H9 (cell line): ENCODE data around the gene PDLIM3. TPM values are rescaled to one million over a fixed set of nuclear protein-coding genes. Genes with fewer than 3 reads are reported as not detected.
"Not testable (repeated sequence)": the region's sequence is repeated elsewhere in the genome, so short reads cannot be mapped to it uniquely, and the experiment has no call there.

ENCODE experiments used
- DNase-seq: peaks from one replicate; pipeline ENCODE4 v3.0.0-alpha.2; 2017
- H2AFZ ChIP-seq: one replicate; pipeline ENCODE4 v1.6.1; 2013; ENCODE audit warnings: mild to moderate bottlenecking, low read length, control low read depth, moderate library complexity
- H2AK5ac ChIP-seq: 2 replicates; pipeline ENCODE4 v1.6.1; 2013; ENCODE audit warnings: low read length, control low read depth, mixed read lengths; ENCODE audit not compliant: insufficient read length
- H2BK120ac ChIP-seq: one replicate; pipeline ENCODE4 v1.6.1; 2013; ENCODE audit warnings: low read depth, mild to moderate bottlenecking, low read length, control low read depth, inconsistent platforms; ENCODE audit not compliant: poor library complexity, severe bottlenecking
- H2BK12ac ChIP-seq: 2 replicates; pipeline ENCODE4 v1.6.1; 2013; ENCODE audit warnings: low read length, control low read depth, mixed read lengths, low read depth; ENCODE audit not compliant: insufficient read length
- H2BK15ac ChIP-seq: 2 replicates; pipeline ENCODE4 v1.6.1; 2013; ENCODE audit warnings: low read depth, low read length, control low read depth
- H2BK20ac ChIP-seq: one replicate; pipeline ENCODE4 v1.6.1; 2013; ENCODE audit warnings: low read depth, mild to moderate bottlenecking, low read length, control low read depth, inconsistent platforms; ENCODE audit not compliant: poor library complexity, severe bottlenecking
- H2BK5ac ChIP-seq: 2 replicates; pipeline ENCODE4 v1.6.1; 2013; ENCODE audit warnings: low read length, control low read depth, mixed read lengths; ENCODE audit not compliant: insufficient read length
- H3K14ac ChIP-seq: 2 replicates; pipeline ENCODE4 v1.6.1; 2013; ENCODE audit warnings: low read length, control low read depth; ENCODE audit not compliant: insufficient read depth
- H3K18ac ChIP-seq: 2 replicates; pipeline ENCODE4 v1.6.1; 2013; ENCODE audit warnings: low read depth, mild to moderate bottlenecking, mixed read lengths, low read length, control low read depth; ENCODE audit not compliant: insufficient read length
- H3K23ac ChIP-seq: 2 replicates; pipeline ENCODE4 v1.6.1; 2013; ENCODE audit warnings: low read length, control low read depth, mixed read lengths, low read depth; ENCODE audit not compliant: insufficient read length
- H3K23me2 ChIP-seq: 2 replicates; pipeline ENCODE4 v1.6.1; 2013; ENCODE audit warnings: low read depth, mild to moderate bottlenecking, mixed read lengths, low read length, control low read depth; ENCODE audit not compliant: insufficient read length, poor library complexity, severe bottlenecking
- H3K27ac ChIP-seq: 2 replicates; pipeline ENCODE4 v1.5.1; 2013; ENCODE audit warnings: low read length, control low read depth, mixed read lengths, low read depth; ENCODE audit not compliant: insufficient read length
- H3K27me3 ChIP-seq: 2 replicates; pipeline ENCODE4 v1.6.1; 2013; ENCODE audit warnings: low read length, control low read depth, inconsistent platforms; ENCODE audit not compliant: insufficient read depth
- H3K4ac ChIP-seq: 2 replicates; pipeline ENCODE4 v1.6.1; 2013; ENCODE audit warnings: low read depth, mild to moderate bottlenecking, control low read depth, inconsistent platforms, low read length, moderate library complexity
- H3K4me1 ChIP-seq: 2 replicates; pipeline ENCODE4 v1.6.1; 2013; ENCODE audit warnings: low read length, control low read depth, inconsistent platforms; ENCODE audit not compliant: insufficient read depth
- H3K4me2 ChIP-seq: 2 replicates; pipeline ENCODE4 v1.6.1; 2013; ENCODE audit warnings: low read length, control low read depth, mixed read lengths; ENCODE audit not compliant: insufficient read length, insufficient read depth
- H3K56ac ChIP-seq: 2 replicates; pipeline ENCODE4 v1.6.1; 2013; ENCODE audit warnings: low read depth, mild to moderate bottlenecking, mixed read lengths, low read length, control low read depth; ENCODE audit not compliant: insufficient read length
- H3K79me1 ChIP-seq: 2 replicates; pipeline ENCODE4 v1.6.1; 2013; ENCODE audit warnings: low read depth, mild to moderate bottlenecking, moderate library complexity, low read length, control low read depth, inconsistent platforms; ENCODE audit not compliant: insufficient read depth, poor library complexity, severe bottlenecking
- H3K79me2 ChIP-seq: 2 replicates; pipeline ENCODE4 v1.6.1; 2013; ENCODE audit warnings: low read length, control low read depth, inconsistent platforms; ENCODE audit not compliant: insufficient read depth
- H3K9ac ChIP-seq: 2 replicates; pipeline ENCODE4 v1.6.1; 2013; ENCODE audit warnings: low read length, control low read depth, mixed read lengths; ENCODE audit not compliant: insufficient read length; ENCODE audit errors: extremely low read depth
- H3K9me3 ChIP-seq: one replicate; pipeline ENCODE4 v1.6.1; 2013; ENCODE audit warnings: low read depth, low read length, inconsistent platforms; ENCODE audit not compliant: control insufficient read depth
- H3T11ph ChIP-seq: one replicate; pipeline ENCODE4 v1.6.1; 2013; ENCODE audit warnings: mild to moderate bottlenecking, low read length, control low read depth, inconsistent platforms
- H4K20me1 ChIP-seq: one replicate; pipeline ENCODE4 v1.6.1; 2013; ENCODE audit not compliant: control insufficient read depth, insufficient read length, insufficient read depth
- H4K5ac ChIP-seq: 2 replicates; pipeline ENCODE4 v1.6.1; 2013; ENCODE audit warnings: low read depth, mild to moderate bottlenecking, mixed read lengths, low read length, control low read depth; ENCODE audit not compliant: insufficient read length
- H4K8ac ChIP-seq: replicated peaks from 2 replicates; pipeline ENCODE4 v1.6.1; 2013; ENCODE audit warnings: low read length, control low read depth, mixed read lengths, low read depth; ENCODE audit not compliant: insufficient read length
- H4K91ac ChIP-seq: 2 replicates; pipeline ENCODE4 v1.6.1; 2013; ENCODE audit warnings: low read depth, mild to moderate bottlenecking, moderate library complexity, mixed read lengths, low read length, control low read depth; ENCODE audit not compliant: insufficient read length
- H3K27ac Mint-ChIP-seq, 3 experiments: 2 replicates in 2 of 3; 3 replicates in 1 of 3; pipeline ENCODE4 v1.8.0; 2020 to 2021; ENCODE audit warnings: mixed read lengths in 3 of 3, mild to moderate bottlenecking in 1 of 3, moderate library complexity in 1 of 3
- H3K27me3 Mint-ChIP-seq: 2 replicates; pipeline ENCODE4 v1.8.0; 2021; ENCODE audit warnings: low read depth, mild to moderate bottlenecking, moderate library complexity, mixed read lengths
- H3K36me3 Mint-ChIP-seq, 3 experiments: 2 replicates in 2 of 3; 3 replicates in 1 of 3; pipeline ENCODE4 v1.8.0; 2020 to 2021; ENCODE audit warnings: low read depth in 3 of 3, mixed read lengths in 3 of 3; ENCODE audit not compliant: insufficient read depth in 1 of 3
- H3K4me1 Mint-ChIP-seq, 2 experiments: 2 replicates each; pipeline ENCODE4 v1.8.0; 2020; ENCODE audit warnings: mixed read lengths in 2 of 2
- H3K4me3 Mint-ChIP-seq, 2 experiments: 2 replicates in 1 of 2; 3 replicates in 1 of 2; pipeline ENCODE4 v1.8.0; 2020 to 2021; ENCODE audit warnings: mild to moderate bottlenecking in 2 of 2, mixed read lengths in 2 of 2, moderate library complexity in 1 of 2
- H3K9me3 Mint-ChIP-seq, 2 experiments: 2 replicates in 1 of 2; 3 replicates in 1 of 2; pipeline ENCODE4 v1.8.0; 2020; ENCODE audit warnings: mild to moderate bottlenecking in 2 of 2, mixed read lengths in 2 of 2, moderate library complexity in 1 of 2
- WGBS: extraction: QIAGEN DNeasy Blood & Tissue Kit; methylation state at CpG from one replicate; pipeline ENCODE4 v1.1.7; 2013; ENCODE audit warnings: missing lambda C conversion rate, low lambda C conversion rate, mixed read lengths; ENCODE audit not compliant: insufficient read length; ENCODE audit errors: extremely low coverage; 5-methylcytosine and 5-hydroxymethylcytosine counted together
- total RNA-seq: library from RNA; stranded (reverse); gene quantifications from 2 replicates; pipeline ENCODE4 v1.2.1, GENCODE V29; 2021
- TF ChIP-seq, protein P1 (sequence below): fragments of 200-600 bp; sonication (generic); conservative IDR thresholded peaks from 3 replicates; pipeline ENCODE4 v1.8.0; 2021; ENCODE audit warnings: antibody characterized with exemption, mild to moderate bottlenecking

The PDLIM3 gene
- total RNA-seq, 1 experiment from 2014 or later, result 12.0 TPM

DNA sequence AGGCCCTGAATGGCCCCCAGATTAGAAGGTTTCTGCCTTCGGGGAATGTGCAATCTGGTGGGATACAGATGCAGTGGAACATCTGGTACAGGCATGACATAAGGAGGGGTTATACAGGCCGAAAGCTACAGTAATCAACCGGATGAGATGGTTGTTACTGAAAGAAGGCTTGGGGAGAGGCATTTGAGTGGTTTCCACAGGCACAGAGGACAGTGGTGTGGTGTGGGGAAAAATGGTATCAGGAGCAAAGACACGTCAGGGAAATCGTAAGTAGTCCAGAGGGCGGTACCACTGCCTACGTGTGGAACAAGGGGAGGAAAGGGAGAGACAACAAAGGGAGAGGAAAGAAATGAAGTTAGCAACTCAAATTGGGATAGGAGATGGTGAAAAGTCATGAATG, 3.0 kb downstream of the PDLIM3 start:
- H3K23me2 ChIP-seq, result peaks cover 4% of the 10 kb centered on the region
- H3K27me3 Mint-ChIP-seq, result peaks cover 31% of the 10 kb centered on the region

DNA sequence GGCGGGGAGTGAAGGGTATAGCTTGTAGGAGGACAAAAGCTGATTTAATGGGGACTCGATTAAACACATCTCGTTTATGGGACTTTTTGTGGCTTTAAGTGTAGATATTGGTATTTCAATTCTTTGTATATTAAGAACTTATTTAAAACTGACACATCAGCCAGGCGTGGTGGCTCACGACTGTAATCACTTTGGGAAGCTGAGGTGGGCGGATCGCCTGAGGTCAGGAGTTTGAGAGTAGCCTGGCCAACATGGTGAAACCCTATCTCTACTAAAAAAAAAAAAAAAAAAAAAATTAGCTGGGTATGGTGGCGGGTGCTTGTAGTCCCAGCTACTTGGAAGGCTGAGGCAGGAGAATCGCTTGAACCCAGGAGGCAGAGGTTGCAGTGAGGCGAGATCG, 3.7 kb downstream of the PDLIM3 start:
- H3K27me3 ChIP-seq, H3K14ac ChIP-seq: not testable (repeated sequence)

More for the DNA sequence above, 3.0 kb downstream of the PDLIM3 start:
- no peaks in the 10 kb centered on the region; the same call in 1 of the 2 replicates for H3K4me1 ChIP-seq
- no peak overlapping the region for H3T11ph ChIP-seq
- no peak overlapping the region for H3K4me3 Mint-ChIP-seq
- H3K18ac ChIP-seq, result no peak overlapping the region
- H3K79me1 ChIP-seq, result no peaks in the 10 kb centered on the region
- no peak overlapping the region for H2BK5ac ChIP-seq
- H2BK12ac ChIP-seq, result no peak overlapping the region
- H3K4me2 ChIP-seq, result no peak overlapping the region
- no peaks in the 10 kb centered on the region for H4K20me1 ChIP-seq
- H3K27me3 ChIP-seq, result no peaks in the 10 kb centered on the region; the same call in 1 of the 2 replicates
- no peak overlapping the region for H2BK15ac ChIP-seq
- no peak overlapping the region for H4K8ac ChIP-seq
- no peak overlapping the region for H2AFZ ChIP-seq
- H3K4ac ChIP-seq, result no peak overlapping the region
- no peaks in the 10 kb centered on the region for H3K9me3 ChIP-seq
- no peak overlapping the region for H3K14ac ChIP-seq
- no CpG with 5 or more reads among the region's 7 CpGs for WGBS
- no peak overlapping the region for H2AK5ac ChIP-seq
- H2BK120ac ChIP-seq, result no peak overlapping the region
- H3K9me3 Mint-ChIP-seq, result no peaks in the 10 kb centered on the region
- no peak for DNase-seq
- H3K9ac ChIP-seq, result no peak overlapping the region
- no peak overlapping the region for H4K5ac ChIP-seq
- no peak overlapping the region for H3K56ac ChIP-seq
- H3K36me3 Mint-ChIP-seq, result peaks cover 0 to 1% (median 0%) of the 10 kb centered on the region in 3 experiments; a peak in 1 of 7 replicates
- H3K27ac Mint-ChIP-seq, result no peak overlapping the region
- peaks cover 9 to 24% of the 10 kb centered on the region in 2 experiments for H3K4me1 Mint-ChIP-seq
- H2BK20ac ChIP-seq, result no peak overlapping the region
- no peak overlapping the region for H3K27ac ChIP-seq
- no peak overlapping the region for H3K23ac ChIP-seq
- no peaks in the 10 kb centered on the region for H3K79me2 ChIP-seq
- no peak overlapping the region for H4K91ac ChIP-seq
- TF ChIP-seq, protein P1, sequence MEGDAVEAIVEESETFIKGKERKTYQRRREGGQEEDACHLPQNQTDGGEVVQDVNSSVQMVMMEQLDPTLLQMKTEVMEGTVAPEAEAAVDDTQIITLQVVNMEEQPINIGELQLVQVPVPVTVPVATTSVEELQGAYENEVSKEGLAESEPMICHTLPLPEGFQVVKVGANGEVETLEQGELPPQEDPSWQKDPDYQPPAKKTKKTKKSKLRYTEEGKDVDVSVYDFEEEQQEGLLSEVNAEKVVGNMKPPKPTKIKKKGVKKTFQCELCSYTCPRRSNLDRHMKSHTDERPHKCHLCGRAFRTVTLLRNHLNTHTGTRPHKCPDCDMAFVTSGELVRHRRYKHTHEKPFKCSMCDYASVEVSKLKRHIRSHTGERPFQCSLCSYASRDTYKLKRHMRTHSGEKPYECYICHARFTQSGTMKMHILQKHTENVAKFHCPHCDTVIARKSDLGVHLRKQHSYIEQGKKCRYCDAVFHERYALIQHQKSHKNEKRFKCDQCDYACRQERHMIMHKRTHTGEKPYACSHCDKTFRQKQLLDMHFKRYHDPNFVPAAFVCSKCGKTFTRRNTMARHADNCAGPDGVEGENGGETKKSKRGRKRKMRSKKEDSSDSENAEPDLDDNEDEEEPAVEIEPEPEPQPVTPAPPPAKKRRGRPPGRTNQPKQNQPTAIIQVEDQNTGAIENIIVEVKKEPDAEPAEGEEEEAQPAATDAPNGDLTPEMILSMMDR, result no peak

More for the DNA sequence above, 3.7 kb downstream of the PDLIM3 start:
- H3K9me3 ChIP-seq, H3K56ac ChIP-seq, H3K27ac ChIP-seq, H3K79me2 ChIP-seq, H2BK20ac ChIP-seq, H3K23me2 ChIP-seq, H2BK12ac ChIP-seq, H3K79me1 ChIP-seq, H4K20me1 ChIP-seq, H4K5ac ChIP-seq, H3K4me3 Mint-ChIP-seq, H4K91ac ChIP-seq, H2BK5ac ChIP-seq, H3K4me1 ChIP-seq, DNase-seq, H3K9ac ChIP-seq, H4K8ac ChIP-seq, H3K4me2 ChIP-seq, H3K9me3 Mint-ChIP-seq, H3K36me3 Mint-ChIP-seq, H3K27ac Mint-ChIP-seq, H3K4ac ChIP-seq, H2BK120ac ChIP-seq, H2BK15ac ChIP-seq, H3K23ac ChIP-seq, H2AK5ac ChIP-seq, H3K18ac ChIP-seq, H2AFZ ChIP-seq, H3T11ph ChIP-seq: not testable (repeated sequence)
- H3K27me3 Mint-ChIP-seq, result peaks cover 28% of the 10 kb centered on the region
- peaks cover 7 to 22% of the 10 kb centered on the region in 2 experiments for H3K4me1 Mint-ChIP-seq
- whole genome bisulfite sequencing, result no CpG with 5 or more reads among the region's 11 CpGs
